ENCODE results near the gene CD99.
A peak's percentile ranks its signal among the peaks of the same experiment; 100 is the strongest.

The CD99 gene

DNA sequence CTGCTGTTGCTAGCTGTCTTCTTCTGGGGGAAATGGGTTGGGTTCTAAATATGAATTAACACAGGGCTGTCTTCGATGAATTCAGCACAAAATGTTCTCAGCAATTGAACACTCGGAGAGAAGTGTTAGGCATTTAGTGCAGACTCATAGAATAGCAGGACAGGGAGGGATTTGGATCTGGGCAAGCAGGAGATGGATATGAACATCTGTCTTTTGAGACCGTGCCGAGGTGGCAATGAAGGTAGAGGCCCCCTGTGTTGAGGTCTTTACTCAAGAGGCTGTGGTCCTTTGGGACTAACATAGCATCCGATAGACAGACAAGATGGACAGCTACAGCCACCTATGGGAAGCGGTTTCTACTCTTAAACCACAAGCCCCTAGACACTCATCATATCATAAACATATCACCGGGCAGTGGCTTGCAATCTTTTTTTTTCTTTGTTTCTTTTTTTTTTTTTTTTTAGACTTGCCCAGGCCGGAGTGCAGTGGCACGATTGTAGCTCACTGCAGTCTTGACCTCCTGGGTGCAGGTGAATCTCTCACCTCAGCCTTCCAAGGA is 6.7 kb downstream of the CD99 start:
- Histone ChIP-seq H3K79me2 (ENCODE audit: insufficient read depth, low read length) (no peaks in the 10 kb centered on the region), H3K4me2 (ENCODE audit: low read length) (peak overlapping the region; percentile 32; the same call in 1 of the 2 replicates), H3K4me1 (ENCODE audit: insufficient read depth, low read length, severe bottlenecking) (peaks cover 82% of the 10 kb centered on the region), H3F3A (ENCODE audit: insufficient read depth, low read length) (no peaks in the 10 kb centered on the region), H3K36me3 (ENCODE audit: insufficient read depth, low read length) (no peaks in the 10 kb centered on the region), H3K9me3 (ENCODE audit: low read length) (no peaks in the 10 kb centered on the region), H3K27ac (ENCODE audit: low read depth, low read length, poor library complexity, severe bottlenecking) (peak overlapping the region; percentile 39), H3K9me2 (ENCODE audit: low read depth, low read length) (no peaks in the 10 kb centered on the region), H2AFZ (ENCODE audit: low read length) (no peak overlapping the region), H4K20me1 (ENCODE audit: insufficient read depth, low read length) (no peaks in the 10 kb centered on the region), H3K27me3 (ENCODE audit: insufficient read depth, low read length) (no peaks in the 10 kb centered on the region), H3K9ac (ENCODE audit: low read length) (no peak overlapping the region), H3K4me3 (ENCODE audit: low read depth, low read length, poor library complexity, severe bottlenecking) (no peak overlapping the region)
- TF ChIP-seq EZH2 (IDR thresholded peaks at IDR 0.05; ENCODE audit: borderline replicate concordance, low read length) = no peak
- TF ChIP-seq, protein P1, sequence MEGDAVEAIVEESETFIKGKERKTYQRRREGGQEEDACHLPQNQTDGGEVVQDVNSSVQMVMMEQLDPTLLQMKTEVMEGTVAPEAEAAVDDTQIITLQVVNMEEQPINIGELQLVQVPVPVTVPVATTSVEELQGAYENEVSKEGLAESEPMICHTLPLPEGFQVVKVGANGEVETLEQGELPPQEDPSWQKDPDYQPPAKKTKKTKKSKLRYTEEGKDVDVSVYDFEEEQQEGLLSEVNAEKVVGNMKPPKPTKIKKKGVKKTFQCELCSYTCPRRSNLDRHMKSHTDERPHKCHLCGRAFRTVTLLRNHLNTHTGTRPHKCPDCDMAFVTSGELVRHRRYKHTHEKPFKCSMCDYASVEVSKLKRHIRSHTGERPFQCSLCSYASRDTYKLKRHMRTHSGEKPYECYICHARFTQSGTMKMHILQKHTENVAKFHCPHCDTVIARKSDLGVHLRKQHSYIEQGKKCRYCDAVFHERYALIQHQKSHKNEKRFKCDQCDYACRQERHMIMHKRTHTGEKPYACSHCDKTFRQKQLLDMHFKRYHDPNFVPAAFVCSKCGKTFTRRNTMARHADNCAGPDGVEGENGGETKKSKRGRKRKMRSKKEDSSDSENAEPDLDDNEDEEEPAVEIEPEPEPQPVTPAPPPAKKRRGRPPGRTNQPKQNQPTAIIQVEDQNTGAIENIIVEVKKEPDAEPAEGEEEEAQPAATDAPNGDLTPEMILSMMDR (IDR thresholded peaks at IDR 0.05; ENCODE audit: low read length) = no peak

DNA sequence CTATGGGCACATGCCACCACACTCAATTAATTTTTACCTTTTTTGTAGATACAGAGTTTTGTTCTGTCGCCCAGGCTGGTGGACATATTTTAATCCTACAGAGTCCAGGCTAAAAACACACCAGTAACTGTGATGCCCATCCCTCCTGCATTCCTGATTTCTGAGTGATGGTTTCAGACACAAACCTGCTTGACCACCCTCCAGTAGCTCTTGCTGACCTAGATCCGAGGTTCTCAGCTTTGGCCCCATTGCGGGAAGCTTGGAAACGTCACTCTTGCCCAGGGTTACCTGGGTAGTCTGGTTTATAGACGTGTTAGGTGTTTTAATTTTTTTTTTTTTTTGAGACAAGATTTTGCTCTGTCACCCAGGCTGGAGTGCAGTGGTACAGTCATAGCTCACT is 7.5 kb downstream of the CD99 start:
- Histone ChIP-seq H3K4me3 (ENCODE audit: low read depth, low read length, poor library complexity, severe bottlenecking) (no peak overlapping the region), H2AFZ (ENCODE audit: low read length) (no peak overlapping the region), H3K27me3 (ENCODE audit: insufficient read depth, low read length) (no peaks in the 10 kb centered on the region), H3K79me2 (ENCODE audit: insufficient read depth, low read length) (no peaks in the 10 kb centered on the region), H3K27ac (ENCODE audit: low read depth, low read length, poor library complexity, severe bottlenecking) (no peak overlapping the region), H3F3A (ENCODE audit: insufficient read depth, low read length) (no peaks in the 10 kb centered on the region), H3K9ac (ENCODE audit: low read length) (no peak overlapping the region), H4K20me1 (ENCODE audit: insufficient read depth, low read length) (no peaks in the 10 kb centered on the region), H3K9me3 (ENCODE audit: low read length) (no peaks in the 10 kb centered on the region), H3K36me3 (ENCODE audit: insufficient read depth, low read length) (no peaks in the 10 kb centered on the region), H3K4me2 (ENCODE audit: low read length) (no peak overlapping the region), H3K9me2 (ENCODE audit: low read depth, low read length) (no peaks in the 10 kb centered on the region), H3K4me1 (ENCODE audit: insufficient read depth, low read length, severe bottlenecking) (peaks cover 79% of the 10 kb centered on the region)
- TF ChIP-seq, protein P1 (IDR thresholded peaks at IDR 0.05; ENCODE audit: low read length) = no peak
- no peak for TF ChIP-seq EZH2 (IDR thresholded peaks at IDR 0.05; ENCODE audit: borderline replicate concordance, low read length)

DNA sequence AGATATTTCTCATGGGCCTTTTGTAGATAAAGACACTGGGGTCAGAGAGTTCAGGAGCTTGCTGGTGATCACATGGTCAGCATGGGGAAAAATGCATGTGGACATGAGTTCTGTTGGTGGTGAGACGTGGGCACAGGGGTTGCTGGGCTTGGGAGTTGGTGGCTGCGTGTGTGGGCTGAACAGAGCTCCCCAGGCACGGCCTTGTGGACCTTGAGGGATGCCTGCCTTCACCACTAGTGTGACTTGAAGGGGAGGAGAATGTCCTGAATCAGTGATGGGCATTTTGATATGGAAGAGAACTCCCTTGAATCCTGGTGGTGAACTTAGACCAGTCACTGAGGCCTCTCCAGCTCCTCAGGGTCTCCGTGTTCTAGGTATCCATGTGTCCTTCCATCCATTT is 8.9 kb downstream of the CD99 start:
- H3K4me2 ChIP-seq (ENCODE audit: low read length) = no peak overlapping the region
- H3K27me3 ChIP-seq (ENCODE audit: insufficient read depth, low read length) = no peaks in the 10 kb centered on the region
- H2AFZ ChIP-seq (ENCODE audit: low read length) = no peak overlapping the region
- no peak overlapping the region for H3K4me3 ChIP-seq (ENCODE audit: low read depth, low read length, poor library complexity, severe bottlenecking)
- peaks cover 70% of the 10 kb centered on the region for H3K4me1 ChIP-seq (ENCODE audit: insufficient read depth, low read length, severe bottlenecking)
- no peaks in the 10 kb centered on the region for H3K79me2 ChIP-seq (ENCODE audit: insufficient read depth, low read length)
- TF ChIP-seq EZH2 (IDR thresholded peaks at IDR 0.05; ENCODE audit: borderline replicate concordance, low read length) = no peak
- TF ChIP-seq, protein P1 (IDR thresholded peaks at IDR 0.05; ENCODE audit: low read length) = no peak
- H4K20me1 ChIP-seq (ENCODE audit: insufficient read depth, low read length) = no peaks in the 10 kb centered on the region
- H3K9ac ChIP-seq (ENCODE audit: low read length) = no peak overlapping the region
- no peak overlapping the region for H3K27ac ChIP-seq (ENCODE audit: low read depth, low read length, poor library complexity, severe bottlenecking)
- no peaks in the 10 kb centered on the region for H3F3A ChIP-seq (ENCODE audit: insufficient read depth, low read length)
- no peaks in the 10 kb centered on the region for H3K9me3 ChIP-seq (ENCODE audit: low read length)
- no peaks in the 10 kb centered on the region for H3K9me2 ChIP-seq (ENCODE audit: low read depth, low read length)
- no peaks in the 10 kb centered on the region for H3K36me3 ChIP-seq (ENCODE audit: insufficient read depth, low read length)
